ENCODE measurements around the gene GLDN. TPM values are rescaled to one million over a fixed set of nuclear protein-coding genes. Genes with fewer than 3 reads are reported as not detected.

Gene GLDN
- total and polyA plus RNA-seq, 2 donors from 2014 or later = 0.71 to 4.0 TPM

DNA sequence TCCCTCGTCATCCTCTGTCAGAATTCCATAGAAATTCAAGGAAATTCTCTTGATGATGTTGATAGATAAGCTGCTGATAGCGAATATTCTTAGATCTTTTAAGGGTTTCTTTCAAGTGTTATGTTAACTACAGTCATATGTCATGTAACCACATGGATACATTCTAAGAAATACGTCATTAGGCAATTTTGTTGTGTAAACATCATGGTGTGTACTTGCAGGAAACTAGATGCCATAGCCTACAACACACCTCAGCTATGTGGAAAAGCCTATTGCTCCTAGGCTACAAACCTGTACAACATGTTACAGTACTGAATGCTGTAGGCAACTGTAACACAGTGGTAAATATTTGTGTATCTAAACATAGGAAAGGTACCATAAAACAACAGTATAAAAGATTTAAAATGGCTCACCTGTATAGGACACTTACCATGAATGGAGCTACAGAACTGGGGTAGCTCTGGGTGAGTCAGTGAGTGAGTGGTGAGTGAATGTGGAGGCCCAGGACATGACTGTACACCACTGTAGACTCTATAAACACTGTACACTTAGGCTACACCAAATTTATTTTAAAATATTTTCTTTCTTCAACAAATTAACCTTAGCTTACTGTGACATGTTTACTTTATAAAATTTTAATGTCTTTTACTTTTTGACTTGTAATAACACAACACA, 34.6 kb downstream of the GLDN start:
- no peak for TF ChIP-seq CTCF (IDR thresholded peaks at IDR 0.05; ENCODE audit: borderline replicate concordance, extremely low read depth, insufficient read depth)
- Histone ChIP-seq H3K4me1 (ENCODE audit: control insufficient read depth in 2 of 3, insufficient read depth in 2 of 3, low read depth in 1 of 3, low read length in 3 of 3) (peaks cover 0 to 3% (median 0%) of the 10 kb centered on the region in 3 donors), H3K36me3 (ENCODE audit: control insufficient read depth in 2 of 3, insufficient read depth in 3 of 3, low read length in 3 of 3) (no peaks in the 10 kb centered on the region), H3K9me3 (ENCODE audit: control insufficient read depth in 2 of 3, insufficient read depth in 1 of 3, low read length in 3 of 3) (no peaks in the 10 kb centered on the region), H3K9ac (ENCODE audit: low read length in 3 of 3) (no peak overlapping the region), H3K27me3 (ENCODE audit: control insufficient read depth, insufficient read depth, low read length) (no peaks in the 10 kb centered on the region), H3K4me3 (ENCODE audit: low read length in 3 of 3) (no peak overlapping the region), H3K27ac (ENCODE audit: low read depth in 2 of 2, low read length in 2 of 2) (no peak overlapping the region)
- intact Hi-C loops (cut with DNase I) = no loop called here
- no peak for FAIRE-seq
- no peak for DNase-seq

- no peaks in the 10 kb centered on the region for H3K9me3 ChIP-seq (ENCODE audit: control insufficient read depth in 2 of 3, insufficient read depth in 1 of 3, low read length in 3 of 3)
- no peak overlapping the region for H3K4me3 ChIP-seq (ENCODE audit: low read length in 3 of 3)
- no peak for TF ChIP-seq CTCF (IDR thresholded peaks at IDR 0.05; ENCODE audit: borderline replicate concordance, extremely low read depth, insufficient read depth)
- no peak overlapping the region for H3K27ac ChIP-seq (ENCODE audit: low read depth in 2 of 2, low read length in 2 of 2)
- no peaks in the 10 kb centered on the region for H3K27me3 ChIP-seq (ENCODE audit: control insufficient read depth, insufficient read depth, low read length)
- intact Hi-C loops (cut with DNase I) = no loop called here
- DNase-seq (no peak), FAIRE-seq (no peak)
- H3K36me3 ChIP-seq (ENCODE audit: control insufficient read depth in 2 of 3, insufficient read depth in 3 of 3, low read length in 3 of 3) = no peaks in the 10 kb centered on the region
- H3K9ac ChIP-seq (ENCODE audit: low read length in 3 of 3) = no peak overlapping the region
- H3K4me1 ChIP-seq (ENCODE audit: control insufficient read depth in 2 of 3, insufficient read depth in 2 of 3, low read depth in 1 of 3, low read length in 3 of 3) = peaks cover 0 to 3% (median 0%) of the 10 kb centered on the region in 3 donors
Observed at GRCh38 chr15:51377038-51377786, 35.8 kb downstream of the GLDN start.

DNA sequence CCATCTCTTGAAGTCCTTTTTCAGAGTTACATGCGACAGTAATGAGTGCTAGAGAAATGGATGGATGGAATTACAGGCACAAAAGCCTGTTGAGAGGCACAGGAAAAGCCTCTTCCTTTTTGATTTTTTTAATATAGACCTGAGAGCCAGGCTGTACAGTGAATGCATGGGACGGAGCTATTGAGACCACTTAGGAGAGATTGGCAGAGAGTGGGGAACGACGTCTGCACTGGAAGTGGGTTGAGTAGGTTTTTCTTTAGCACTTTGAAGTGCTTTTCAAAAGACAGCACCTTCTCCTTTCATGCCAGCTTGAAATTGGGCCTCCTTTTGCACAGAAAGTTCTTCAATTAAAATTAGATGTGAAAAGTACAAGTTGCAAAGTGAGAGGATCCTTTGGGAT, 37.0 kb downstream of the GLDN start:
- Histone ChIP-seq H3K36me3 (ENCODE audit: control insufficient read depth in 2 of 3, insufficient read depth in 3 of 3, low read length in 3 of 3) (no peaks in the 10 kb centered on the region), H3K4me1 (ENCODE audit: control insufficient read depth in 2 of 3, insufficient read depth in 2 of 3, low read depth in 1 of 3, low read length in 3 of 3) (peaks cover 0 to 3% (median 0%) of the 10 kb centered on the region in 3 donors), H3K9ac (ENCODE audit: low read length in 3 of 3) (no peak overlapping the region), H3K27me3 (ENCODE audit: control insufficient read depth, insufficient read depth, low read length) (no peaks in the 10 kb centered on the region), H3K9me3 (ENCODE audit: control insufficient read depth in 2 of 3, insufficient read depth in 1 of 3, low read length in 3 of 3) (no peaks in the 10 kb centered on the region), H3K4me3 (ENCODE audit: low read length in 3 of 3) (no peak overlapping the region), H3K27ac (ENCODE audit: low read depth in 2 of 2, low read length in 2 of 2) (no peak overlapping the region)
- FAIRE-seq (no peak), DNase-seq (no peak)
- intact Hi-C loops (cut with DNase I) = no loop called here
- TF ChIP-seq CTCF (IDR thresholded peaks at IDR 0.05; ENCODE audit: borderline replicate concordance, extremely low read depth, insufficient read depth) = no peak

Measured in kidney (tissue), 14 donors.